HepG2 (cell line): ENCODE measurements around the gene ADAM22. TPM values are rescaled to one million over a fixed set of nuclear protein-coding genes. Genes with fewer than 3 reads are reported as not detected.
A peak's percentile ranks its signal among the peaks of the same experiment; 100 is the strongest.

Experiments used
- AGO2 ChIP-seq: fragments of 200-400 bp; formaldehyde crosslinking; optimal IDR thresholded peaks from 2 replicates; pipeline ENCODE3; 2017; ENCODE audit warnings: mild to moderate bottlenecking, low read depth, low read length, moderate library complexity
- CAMTA2 ChIP-seq: sonication (generic); formaldehyde crosslinking; IDR thresholded peaks from 2 replicates; pipeline ENCODE4 v1.4.0; 2020; ENCODE audit warnings: mild to moderate bottlenecking, missing genetic modification reagents, borderline replicate concordance
- CTCF ChIP-seq: sonication (generic); formaldehyde crosslinking; IDR thresholded peaks from 2 replicates; pipeline ENCODE4 v1.5.0; 2020; ENCODE audit warnings: mild to moderate bottlenecking, missing genetic modification reagents, moderate library complexity
- ELF4 ChIP-seq: sonication (generic); formaldehyde crosslinking; IDR thresholded peaks from 2 replicates; pipeline ENCODE4 v1.5.0; 2020; ENCODE audit warnings: missing genetic modification reagents, mild to moderate bottlenecking, moderate library complexity, borderline replicate concordance
- FOXP4 ChIP-seq: sonication (generic); formaldehyde crosslinking; IDR thresholded peaks from 2 replicates; pipeline ENCODE4 v1.4.0; 2020; ENCODE audit warnings: missing genetic modification reagents
- HDAC1 ChIP-seq: sonication (generic); formaldehyde crosslinking; IDR thresholded peaks from 2 replicates; pipeline ENCODE4 v1.5.1; 2020; ENCODE audit warnings: mild to moderate bottlenecking, missing genetic modification reagents
- HDAC2 ChIP-seq: sonication (generic); formaldehyde crosslinking; IDR thresholded peaks from 2 replicates; pipeline ENCODE4 v1.4.0; 2020; ENCODE audit warnings: missing genetic modification reagents
- HNF4G ChIP-seq, 2 experiments: sonication (generic) in 1 of 2; formaldehyde crosslinking in 1 of 2; IDR thresholded peaks; 2 replicates each; pipeline versions ENCODE4 v1.4.0 to v1.6.1; 2011 to 2020; ENCODE audit warnings: borderline replicate concordance in 2 of 2, low read depth in 2 of 2, mild to moderate bottlenecking in 2 of 2, low read length in 1 of 2, missing genetic modification reagents in 1 of 2, moderate library complexity in 1 of 2
- HOXD1 ChIP-seq: sonication (generic); formaldehyde crosslinking; IDR thresholded peaks from 2 replicates; pipeline ENCODE4 v1.5.0; 2020; ENCODE audit warnings: missing genetic modification reagents
- JARID2 ChIP-seq: sonication (generic); formaldehyde crosslinking; IDR thresholded peaks from 2 replicates; pipeline ENCODE4 v1.8.1; 2023; ENCODE audit warnings: missing genetic modification reagents, inconsistent platforms; ENCODE audit not compliant: insufficient replicate concordance
- KLF13 ChIP-seq: sonication (generic); formaldehyde crosslinking; IDR thresholded peaks from 2 replicates; pipeline ENCODE4 v1.4.0; 2020; ENCODE audit warnings: mild to moderate bottlenecking, missing genetic modification reagents
- MEIS1 ChIP-seq: sonication (generic); formaldehyde crosslinking; IDR thresholded peaks from 2 replicates; pipeline ENCODE4 v1.9.0; 2021; ENCODE audit warnings: mild to moderate bottlenecking, missing genetic modification reagents, moderate library complexity, borderline replicate concordance
- PLRG1 ChIP-seq: fragments of 450-650 bp; conservative IDR thresholded peaks from 2 replicates; pipeline ENCODE4 v1.6.1; 2016
- RNF219 ChIP-seq: sonication (generic); formaldehyde crosslinking; IDR thresholded peaks from 2 replicates; pipeline ENCODE4 v1.5.0; 2020; ENCODE audit warnings: mild to moderate bottlenecking, missing genetic modification reagents
- TBX3 ChIP-seq: fragments of 450-650 bp; IDR thresholded peaks from 2 replicates; pipeline ENCODE4 v1.6.1; 2017; ENCODE audit warnings: antibody characterized with exemption, mild to moderate bottlenecking, inconsistent platforms, borderline replicate concordance
- ZBTB38 ChIP-seq: sonication (generic); formaldehyde crosslinking; IDR thresholded peaks from 2 replicates; pipeline ENCODE4 v1.5.1; 2020; ENCODE audit warnings: mild to moderate bottlenecking, missing genetic modification reagents
- ZBTB7B ChIP-seq: sonication (generic); formaldehyde crosslinking; IDR thresholded peaks from 2 replicates; pipeline ENCODE4 v1.4.0; 2020; ENCODE audit warnings: missing genetic modification reagents
- ZNF224 ChIP-seq: sonication (generic); formaldehyde crosslinking; IDR thresholded peaks from 2 replicates; pipeline ENCODE4 v1.5.0; 2020; ENCODE audit warnings: mild to moderate bottlenecking, missing genetic modification reagents
- ZNF24 ChIP-seq: fragments of 450-650 bp; IDR thresholded peaks from 2 replicates; pipeline ENCODE4 v1.6.1; 2017; ENCODE audit warnings: antibody characterized with exemption, mild to moderate bottlenecking
- ZNF674 ChIP-seq: sonication (generic); formaldehyde crosslinking; IDR thresholded peaks from 2 replicates; pipeline ENCODE4 v1.5.0; 2020; ENCODE audit warnings: low read depth, mild to moderate bottlenecking, missing genetic modification reagents
- ZNF777 ChIP-seq: sonication (generic); formaldehyde crosslinking; IDR thresholded peaks from 2 replicates; pipeline ENCODE4 v1.4.0; 2020; ENCODE audit warnings: missing genetic modification reagents
- ZNF784 ChIP-seq: sonication (generic); formaldehyde crosslinking; IDR thresholded peaks from 2 replicates; pipeline ENCODE4 v1.5.1; 2020; ENCODE audit warnings: missing genetic modification reagents, mild to moderate bottlenecking, borderline replicate concordance
- ZNF891 ChIP-seq: sonication (generic); formaldehyde crosslinking; IDR thresholded peaks from 2 replicates; pipeline ENCODE4 v1.5.0; 2020; ENCODE audit warnings: mild to moderate bottlenecking, missing genetic modification reagents
- polyA plus RNA-seq, 8 experiments: library from polyadenylated mRNA; depleted of rRNA in 3 of 8; stranded (reverse) in 7 of 8; unstranded in 1 of 8; fragments of >200 nt; fragmentation: Illumina TruSeq in 4 of 8; extraction: Trizol in 4 of 8; gene quantifications; 2 replicates each; pipeline versions ENCODE4 v1.2.1 to v1.2.3, GENCODE V29; 2011 to 2016; ENCODE audit warnings: low read depth in 4 of 8, missing spikeins in 1 of 8, mixed read lengths in 1 of 8; ENCODE audit not compliant: insufficient read depth in 1 of 8
- total RNA-seq, 5 experiments: library from RNA; depleted of rRNA; stranded (reverse); fragments of >200 nt; fragmentation: Illumina TruSeq; extraction: Trizol; gene quantifications; 2 replicates each; pipeline ENCODE4 v1.2.3, GENCODE V29; 2016; ENCODE audit warnings: low read depth in 1 of 5

Gene ADAM22
- total and polyA plus RNA-seq, 2 of the 13 experiments (the other 11 are each of a cell fraction or from before 2014, with no cell fraction given): 1.9 to 6.7 TPM

GRCh38 chr7:87926581-87927461 is 7.2 kb upstream of the ADAM22 start (continued):
- TF ChIP-seq RNF219: no peak
- no peak for TF ChIP-seq ZNF24
- TF ChIP-seq KLF13 (CRISPR knock-in tag): no peak
- TF ChIP-seq HDAC1 (CRISPR knock-in tag): peak; percentile 52
- no peak for TF ChIP-seq ZNF784
- no peak for TF ChIP-seq MEIS1 (CRISPR knock-in tag)
- peak; percentile 42; the same call in 1 of the 2 replicates for TF ChIP-seq ZNF891 (CRISPR knock-in tag)
- no peak for TF ChIP-seq JARID2
- no peak for TF ChIP-seq HDAC2 (CRISPR knock-in tag)
- TF ChIP-seq ZNF777: 0 out of 2 replicates have a peak, but pooled peaks have one; percentile 24
- TF ChIP-seq ZNF224 (CRISPR knock-in tag): no peak
- TF ChIP-seq FOXP4: 0 out of 2 replicates have a peak, but pooled peaks have one; percentile 30
- no peak for TF ChIP-seq PLRG1
- no peak for TF ChIP-seq CAMTA2 (CRISPR knock-in tag)
- TF ChIP-seq ZNF674 (CRISPR knock-in tag): no peak
- no peak for TF ChIP-seq HOXD1 (CRISPR knock-in tag)
- no peak for TF ChIP-seq ZBTB38 (CRISPR knock-in tag)
- no peak for TF ChIP-seq TBX3
- TF ChIP-seq AGO2: no peak
- TF ChIP-seq CTCF (CRISPR knock-in tag): peak; percentile 67
- TF ChIP-seq ELF4 (CRISPR knock-in tag): no peak
- 0 out of 2 replicates have a peak, but pooled peaks have one; percentile 14 for TF ChIP-seq HNF4G (IDR thresholded peaks at IDR 0.05; ENCODE audit: borderline replicate concordance, low read depth, low read length)
- peak; percentile 43; the same call in 1 of the 2 replicates for TF ChIP-seq HNF4G (CRISPR knock-in tag; IDR thresholded peaks at IDR 0.05; ENCODE audit: borderline replicate concordance, low read depth)
- TF ChIP-seq ZBTB7B (CRISPR knock-in tag): 0 out of 2 replicates have a peak, but pooled peaks have one; percentile 16
